ENCODE data around the gene USP33.

- TF ChIP-seq, protein P1, sequence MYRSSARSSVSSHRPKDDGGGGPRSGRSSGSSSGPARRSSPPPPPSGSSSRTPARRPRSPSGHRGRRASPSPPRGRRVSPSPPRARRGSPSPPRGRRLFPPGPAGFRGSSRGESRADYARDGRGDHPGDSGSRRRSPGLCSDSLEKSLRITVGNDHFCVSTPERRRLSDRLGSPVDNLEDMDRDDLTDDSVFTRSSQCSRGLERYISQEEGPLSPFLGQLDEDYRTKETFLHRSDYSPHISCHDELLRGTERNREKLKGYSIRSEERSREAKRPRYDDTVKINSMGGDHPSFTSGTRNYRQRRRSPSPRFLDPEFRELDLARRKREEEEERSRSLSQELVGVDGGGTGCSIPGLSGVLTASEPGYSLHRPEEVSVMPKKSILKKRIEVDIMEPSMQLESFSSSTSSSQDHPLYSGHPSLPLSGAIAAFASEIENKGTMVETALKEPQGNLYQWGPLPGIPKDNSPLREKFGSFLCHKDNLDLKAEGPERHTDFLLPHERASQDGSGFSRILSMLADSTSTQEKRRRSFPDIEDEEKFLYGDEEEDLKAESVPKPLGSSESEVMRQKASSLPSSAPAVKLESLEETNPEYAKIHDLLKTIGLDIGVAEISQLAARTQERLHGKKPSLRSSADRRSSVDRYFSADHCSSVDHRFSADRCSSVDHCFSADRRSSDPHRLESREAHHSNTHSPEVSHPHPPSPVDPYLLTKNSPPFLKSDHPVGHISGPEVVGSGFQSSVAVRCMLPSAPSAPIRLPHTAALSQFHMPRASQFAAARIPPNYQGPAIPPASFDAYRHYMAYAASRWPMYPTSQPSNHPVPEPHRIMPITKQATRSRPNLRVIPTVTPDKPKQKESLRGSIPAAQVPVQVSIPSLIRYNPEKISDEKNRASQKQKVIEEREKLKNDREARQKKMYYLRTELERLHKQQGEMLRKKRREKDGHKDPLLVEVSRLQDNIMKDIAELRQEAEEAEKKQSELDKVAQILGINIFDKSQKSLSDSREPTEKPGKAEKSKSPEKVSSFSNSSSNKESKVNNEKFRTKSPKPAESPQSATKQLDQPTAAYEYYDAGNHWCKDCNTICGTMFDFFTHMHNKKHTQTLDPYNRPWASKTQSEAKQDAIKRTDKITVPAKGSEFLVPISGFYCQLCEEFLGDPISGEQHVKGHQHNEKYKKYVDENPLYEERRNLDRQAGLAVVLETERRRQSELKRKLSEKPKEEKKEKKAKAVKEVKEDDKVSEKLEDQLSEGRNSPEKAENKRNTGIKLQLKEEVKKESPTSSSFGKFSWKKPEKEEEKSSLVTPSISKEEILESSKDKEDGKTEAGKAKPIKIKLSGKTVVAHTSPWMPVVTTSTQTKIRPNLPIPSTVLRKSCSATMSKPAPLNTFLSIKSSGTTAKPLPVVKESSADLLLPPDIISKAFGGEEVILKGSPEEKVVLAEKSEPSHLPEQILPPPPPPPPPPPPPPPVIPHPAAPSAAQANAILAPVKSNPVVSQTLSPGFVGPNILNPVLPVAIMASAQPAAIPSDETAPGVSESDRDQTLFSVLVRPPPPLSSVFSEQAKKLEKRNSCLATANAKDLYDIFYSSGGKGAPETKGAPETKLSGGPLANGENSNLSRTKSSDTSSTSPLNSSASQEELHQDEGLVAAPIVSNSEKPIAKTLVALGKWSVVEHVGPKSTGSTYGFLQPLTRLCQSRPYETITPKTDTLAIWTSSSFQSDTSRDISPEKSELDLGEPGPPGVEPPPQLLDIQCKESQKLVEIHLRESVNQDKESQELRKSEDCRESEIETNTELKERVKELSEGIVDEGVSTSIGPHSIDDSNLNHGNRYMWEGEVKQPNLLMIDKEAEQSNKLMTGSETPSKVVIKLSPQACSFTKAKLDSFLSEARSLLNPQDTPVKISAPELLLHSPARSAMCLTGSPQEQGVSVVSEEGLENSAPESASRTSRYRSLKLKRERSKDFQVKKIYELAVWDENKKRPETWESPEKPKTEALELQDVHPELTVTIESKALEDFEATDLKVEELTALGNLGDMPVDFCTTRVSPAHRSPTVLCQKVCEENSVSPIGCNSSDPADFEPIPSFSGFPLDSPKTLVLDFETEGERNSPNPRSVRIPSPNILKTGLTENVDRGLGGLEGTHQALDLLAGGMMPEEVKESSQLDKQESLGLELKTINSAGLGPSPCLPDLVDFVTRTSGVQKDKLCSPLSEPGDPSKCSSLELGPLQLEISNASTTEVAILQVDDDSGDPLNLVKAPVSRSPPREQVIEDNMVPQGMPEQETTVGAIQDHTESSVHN (IDR thresholded peaks at IDR 0.05; ENCODE audit: borderline replicate concordance in 1 of 2, low read depth in 1 of 2): no peak
- TF ChIP-seq, protein P2, sequence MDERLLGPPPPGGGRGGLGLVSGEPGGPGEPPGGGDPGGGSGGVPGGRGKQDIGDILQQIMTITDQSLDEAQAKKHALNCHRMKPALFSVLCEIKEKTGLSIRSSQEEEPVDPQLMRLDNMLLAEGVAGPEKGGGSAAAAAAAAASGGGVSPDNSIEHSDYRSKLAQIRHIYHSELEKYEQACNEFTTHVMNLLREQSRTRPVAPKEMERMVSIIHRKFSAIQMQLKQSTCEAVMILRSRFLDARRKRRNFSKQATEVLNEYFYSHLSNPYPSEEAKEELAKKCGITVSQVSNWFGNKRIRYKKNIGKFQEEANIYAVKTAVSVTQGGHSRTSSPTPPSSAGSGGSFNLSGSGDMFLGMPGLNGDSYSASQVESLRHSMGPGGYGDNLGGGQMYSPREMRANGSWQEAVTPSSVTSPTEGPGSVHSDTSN (CRISPR knock-in tag; IDR thresholded peaks at IDR 0.05; ENCODE audit: low read depth): no peak
- TF ChIP-seq, protein P2 (tag; conservative IDR thresholded peaks at IDR 0.05; ENCODE audit: low read depth): no peak
- TF ChIP-seq, protein P3, sequence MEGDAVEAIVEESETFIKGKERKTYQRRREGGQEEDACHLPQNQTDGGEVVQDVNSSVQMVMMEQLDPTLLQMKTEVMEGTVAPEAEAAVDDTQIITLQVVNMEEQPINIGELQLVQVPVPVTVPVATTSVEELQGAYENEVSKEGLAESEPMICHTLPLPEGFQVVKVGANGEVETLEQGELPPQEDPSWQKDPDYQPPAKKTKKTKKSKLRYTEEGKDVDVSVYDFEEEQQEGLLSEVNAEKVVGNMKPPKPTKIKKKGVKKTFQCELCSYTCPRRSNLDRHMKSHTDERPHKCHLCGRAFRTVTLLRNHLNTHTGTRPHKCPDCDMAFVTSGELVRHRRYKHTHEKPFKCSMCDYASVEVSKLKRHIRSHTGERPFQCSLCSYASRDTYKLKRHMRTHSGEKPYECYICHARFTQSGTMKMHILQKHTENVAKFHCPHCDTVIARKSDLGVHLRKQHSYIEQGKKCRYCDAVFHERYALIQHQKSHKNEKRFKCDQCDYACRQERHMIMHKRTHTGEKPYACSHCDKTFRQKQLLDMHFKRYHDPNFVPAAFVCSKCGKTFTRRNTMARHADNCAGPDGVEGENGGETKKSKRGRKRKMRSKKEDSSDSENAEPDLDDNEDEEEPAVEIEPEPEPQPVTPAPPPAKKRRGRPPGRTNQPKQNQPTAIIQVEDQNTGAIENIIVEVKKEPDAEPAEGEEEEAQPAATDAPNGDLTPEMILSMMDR (IDR thresholded peaks at IDR 0.05 in 2 of 3, conservative IDR thresholded peaks at IDR 0.05 in 1 of 3; ENCODE audit: insufficient read depth in 2 of 3, low read depth in 1 of 3, low read length in 3 of 3): no peak
Observed at GRCh38 chr1:77802026-77802425, 42.4 kb upstream of the USP33 start.
